Epithelial cell of proximal tubule (primary cell): ENCODE results near the gene PTPRD. TPM values are rescaled to one million over a fixed set of nuclear protein-coding genes. Genes with fewer than 3 reads are reported as not detected.

Experiments used
- DNase-seq: peaks from one replicate; pipeline ENCODE4 v3.0.0-alpha.2; 2011; ENCODE audit warnings: low read depth
- H3K4me3 ChIP-seq: 2 replicates; pipeline ENCODE4 v1.5.1; 2011; ENCODE audit warnings: low read depth, mild to moderate bottlenecking, low read length
- CTCF ChIP-seq: conservative IDR thresholded peaks from 2 replicates; pipeline ENCODE4 v1.5.1; 2012; ENCODE audit warnings: low read depth, mild to moderate bottlenecking, low read length
- total RNA-seq: library from RNA; depleted of rRNA; stranded (reverse); fragments of >200 nt; gene quantifications from 2 replicates; pipeline ENCODE4 v1.2.3, GENCODE V29; 2015

Gene PTPRD
- total RNA-seq, 1 donor from 2014 or later, result 3.2 TPM

GRCh38 chr9:8448226-8448625, 2164.6 kb downstream of the PTPRD start:
- no peak for TF ChIP-seq CTCF

GRCh38 chr9:8447601-8448000, 2165.2 kb downstream of the PTPRD start:
- no peak overlapping the region for H3K4me3 ChIP-seq
- TF ChIP-seq CTCF, result no peak
- no peak for DNase-seq

More at GRCh38 chr9:8448226-8448625, 2164.6 kb downstream of the PTPRD start:
- no peak for DNase-seq
- no peak overlapping the region for H3K4me3 ChIP-seq

- no peak overlapping the region for H3K4me3 ChIP-seq
- DNase-seq, result no peak
- TF ChIP-seq CTCF, result no peak
Observed at GRCh38 chr9:8437876-8438275, 2174.9 kb downstream of the PTPRD start.

- H3K4me3 ChIP-seq, result no peak overlapping the region
- TF ChIP-seq CTCF, result no peak
- no peak for DNase-seq
Observed at GRCh38 chr9:8437259-8437658, 2175.5 kb downstream of the PTPRD start.

GRCh38 chr9:8436786-8437185, 2176.0 kb downstream of the PTPRD start:
- no peak overlapping the region for H3K4me3 ChIP-seq
- TF ChIP-seq CTCF, result no peak
- no peak for DNase-seq

GRCh38 chr9:8434621-8435020, 2178.2 kb downstream of the PTPRD start:
- no peak overlapping the region for H3K4me3 ChIP-seq
- TF ChIP-seq CTCF, result no peak
- no peak for DNase-seq

GRCh38 chr9:8432224-8432623, 2180.6 kb downstream of the PTPRD start:
- H3K4me3 ChIP-seq, result no peak overlapping the region
- no peak for DNase-seq
- TF ChIP-seq CTCF, result no peak
